AG04449 (cell line): Measurements from ENCODE around the gene PIWIL1.

Experiments used
- CTCF ChIA-PET: fragments of 350-600 bp; formaldehyde crosslinking; extraction: SDS; loops from one replicate; lab custom pipeline; 2021; ENCODE audit warnings: antibody characterized with exemption; lab: Yijun Ruan, JAX
- POLR2A ChIA-PET: fragments of 400-600, 350-600 bp; formaldehyde crosslinking; extraction: SDS; loops from one replicate; lab custom pipeline; 2020; ENCODE audit warnings: antibody characterized with exemption, inconsistent platforms; lab: Yijun Ruan, JAX
- DNase-seq: peaks from one replicate; pipeline ENCODE4 v3.0.0-alpha.2; 2010; ENCODE audit warnings: low read depth, low spot score
- H3K4me3 ChIP-seq: 2 replicates; pipeline ENCODE4 v1.5.1; 2011; ENCODE audit warnings: low read depth, mild to moderate bottlenecking, control low read depth, low read length
- TF ChIP-seq, protein P1 (sequence below): IDR thresholded peaks from one replicate; pipeline ENCODE4 v1.5.1; 2011; ENCODE audit warnings: mild to moderate bottlenecking, moderate library complexity, low read length, control low read depth, inconsistent platforms; ENCODE audit not compliant: insufficient read depth; ENCODE audit errors: missing control alignments

PIWIL1 gene

DNA sequence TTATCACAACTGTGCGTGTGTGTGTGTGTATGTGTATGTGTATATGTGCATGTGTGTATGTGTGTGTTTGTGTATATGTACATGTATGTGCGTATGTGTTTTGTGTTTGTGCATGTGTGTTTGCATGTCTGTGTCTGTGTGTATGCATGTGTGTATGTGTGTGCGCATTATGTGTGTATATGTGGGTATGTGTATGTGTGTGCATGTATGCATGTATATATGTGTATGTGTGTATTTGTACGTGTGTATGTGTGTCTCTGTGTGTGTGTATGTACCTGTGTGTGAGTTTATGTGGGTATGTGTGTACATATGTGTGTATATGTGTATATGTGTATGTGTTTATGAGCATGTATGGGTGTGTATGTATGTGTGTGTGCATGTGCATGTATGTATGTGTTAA, 37.6 kb upstream of the PIWIL1 start:
- DNase-seq = no peak
- no peak overlapping the region for H3K4me3 ChIP-seq
- TF ChIP-seq, protein P1, sequence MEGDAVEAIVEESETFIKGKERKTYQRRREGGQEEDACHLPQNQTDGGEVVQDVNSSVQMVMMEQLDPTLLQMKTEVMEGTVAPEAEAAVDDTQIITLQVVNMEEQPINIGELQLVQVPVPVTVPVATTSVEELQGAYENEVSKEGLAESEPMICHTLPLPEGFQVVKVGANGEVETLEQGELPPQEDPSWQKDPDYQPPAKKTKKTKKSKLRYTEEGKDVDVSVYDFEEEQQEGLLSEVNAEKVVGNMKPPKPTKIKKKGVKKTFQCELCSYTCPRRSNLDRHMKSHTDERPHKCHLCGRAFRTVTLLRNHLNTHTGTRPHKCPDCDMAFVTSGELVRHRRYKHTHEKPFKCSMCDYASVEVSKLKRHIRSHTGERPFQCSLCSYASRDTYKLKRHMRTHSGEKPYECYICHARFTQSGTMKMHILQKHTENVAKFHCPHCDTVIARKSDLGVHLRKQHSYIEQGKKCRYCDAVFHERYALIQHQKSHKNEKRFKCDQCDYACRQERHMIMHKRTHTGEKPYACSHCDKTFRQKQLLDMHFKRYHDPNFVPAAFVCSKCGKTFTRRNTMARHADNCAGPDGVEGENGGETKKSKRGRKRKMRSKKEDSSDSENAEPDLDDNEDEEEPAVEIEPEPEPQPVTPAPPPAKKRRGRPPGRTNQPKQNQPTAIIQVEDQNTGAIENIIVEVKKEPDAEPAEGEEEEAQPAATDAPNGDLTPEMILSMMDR = no peak
- ChIA-PET CTCF (no interaction called here), POLR2A (no interaction called here)

DNA sequence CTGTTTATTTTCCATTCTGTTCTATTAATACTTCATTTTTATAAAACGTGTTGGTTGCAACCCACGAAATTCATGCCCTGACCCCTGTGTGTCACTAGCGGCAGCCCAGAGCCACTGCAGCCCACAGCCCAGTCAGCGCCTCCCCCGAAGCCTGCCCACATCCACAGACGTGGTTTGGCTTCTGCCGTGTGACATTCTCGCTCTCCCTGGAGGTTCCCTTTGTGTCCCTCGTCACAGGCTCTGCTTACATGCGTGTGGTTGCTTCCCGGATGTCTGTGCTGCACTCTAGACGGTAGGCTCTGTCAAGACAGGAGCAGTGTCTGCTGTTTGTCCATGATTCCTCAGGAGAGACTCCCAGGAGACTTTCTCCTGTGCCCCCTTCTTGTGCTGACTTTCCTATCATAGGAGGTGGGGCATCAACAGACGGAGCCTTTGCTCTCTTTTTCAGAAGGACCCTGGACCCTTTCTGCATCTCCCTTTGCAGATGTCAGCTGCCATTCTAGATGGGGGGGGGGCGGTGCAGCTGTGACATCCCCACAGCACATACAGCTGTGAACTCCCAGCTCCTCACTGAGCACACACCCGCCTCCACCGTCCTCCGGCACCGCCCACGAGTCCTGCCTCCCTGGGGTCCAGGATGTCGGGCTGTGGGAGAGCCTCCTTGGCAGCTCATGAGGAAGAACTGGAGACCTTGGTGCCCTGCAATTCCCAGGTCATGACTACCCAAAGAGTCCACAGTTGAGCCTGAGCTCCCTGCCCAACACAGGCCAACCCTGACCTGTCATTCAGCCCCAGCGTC, 36.8 kb upstream of the PIWIL1 start:
- POLR2A ChIA-PET = no interaction called here
- CTCF ChIA-PET = no interaction called here
- no peak overlapping the region for H3K4me3 ChIP-seq
- TF ChIP-seq, protein P1 = no peak
- DNase-seq = no peak

DNA sequence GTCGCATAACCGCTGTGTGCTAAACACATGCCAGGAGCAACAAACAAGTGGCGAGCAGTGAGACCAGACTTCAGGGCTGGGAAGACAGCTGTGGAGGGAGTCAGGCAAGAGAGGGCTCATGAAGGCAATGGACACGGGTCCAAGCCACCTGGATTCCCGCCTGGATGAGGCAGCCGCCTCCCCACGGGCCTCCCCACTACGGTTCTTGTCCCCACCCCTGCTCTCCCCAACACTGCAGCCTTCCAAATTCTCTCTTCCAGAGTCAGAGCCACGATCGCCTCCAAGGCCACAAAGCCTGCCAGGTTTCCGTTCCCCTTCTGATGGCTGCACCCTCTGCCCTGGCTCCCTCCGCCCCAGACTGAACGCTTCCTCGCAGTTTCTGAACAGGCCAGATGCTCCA, 36.1 kb upstream of the PIWIL1 start:
- DNase-seq = no peak
- H3K4me3 ChIP-seq = no peak overlapping the region
- ChIA-PET POLR2A (no interaction called here), CTCF (no interaction called here)
- TF ChIP-seq, protein P1 = no peak

DNA sequence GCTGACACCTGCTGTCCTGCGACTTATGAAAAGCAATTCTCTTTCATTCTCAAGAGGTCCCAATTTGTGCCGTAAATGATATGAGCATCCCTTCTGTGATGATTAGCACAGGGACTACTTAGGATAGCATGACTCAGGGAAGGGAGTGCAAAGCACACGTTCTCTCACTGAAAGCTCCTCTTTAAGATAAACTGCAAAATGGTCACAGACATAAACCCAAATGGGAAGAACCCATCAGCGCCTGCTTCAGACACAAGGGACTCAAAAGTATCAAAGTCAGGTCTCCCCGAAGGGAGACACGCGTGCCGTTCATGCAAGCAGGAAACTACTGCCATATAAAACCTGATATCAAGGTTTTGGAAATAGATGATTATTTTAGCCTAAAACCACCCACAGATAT, 33.9 kb upstream of the PIWIL1 start:
- H3K4me3 ChIP-seq = no peak overlapping the region
- TF ChIP-seq, protein P1 = no peak
- ChIA-PET CTCF (no interaction called here), POLR2A (no interaction called here)
- DNase-seq = no peak

DNA sequence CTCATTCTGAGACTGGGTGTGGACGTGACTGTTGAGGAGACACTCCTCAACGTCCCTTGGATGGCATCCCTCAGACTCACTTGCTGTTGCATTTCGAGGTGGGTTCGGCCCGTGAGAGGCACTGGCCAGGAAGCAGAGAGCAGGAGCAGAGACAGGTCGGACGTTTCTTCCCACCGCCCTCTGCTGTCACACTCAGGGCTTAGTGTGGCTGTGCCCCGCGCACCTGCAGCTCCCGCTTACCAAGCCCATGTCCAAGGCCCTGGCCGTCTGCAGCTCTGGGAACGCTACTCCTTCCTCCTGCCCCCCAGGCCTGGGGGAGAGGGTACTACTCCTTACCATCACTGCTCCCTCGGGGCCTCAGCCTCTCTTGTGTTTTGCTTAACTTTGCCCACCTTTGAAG, 29.8 kb upstream of the PIWIL1 start:
- ChIA-PET CTCF (no interaction called here), POLR2A (no interaction called here)
- no peak overlapping the region for H3K4me3 ChIP-seq
- TF ChIP-seq, protein P1 = no peak
- DNase-seq = no peak

DNA sequence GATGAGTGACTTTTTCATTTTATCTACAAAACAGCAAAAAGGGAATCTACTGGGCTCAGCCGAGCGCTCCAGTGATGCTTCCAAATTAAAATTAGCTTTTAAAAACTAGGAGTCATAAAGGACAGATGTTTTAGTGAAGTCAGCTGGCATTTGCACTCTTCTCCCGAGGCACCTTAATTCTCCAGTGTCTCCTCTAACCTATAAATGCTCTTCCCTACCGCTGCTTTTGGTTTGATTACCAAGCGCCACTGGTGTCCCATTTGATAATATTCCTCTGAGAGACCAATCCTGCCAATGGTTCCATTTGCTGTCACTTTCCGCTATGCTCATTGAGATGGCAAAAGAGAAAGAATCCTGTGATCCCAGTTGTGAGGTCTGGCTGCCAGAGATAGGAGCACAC, 29.3 kb upstream of the PIWIL1 start:
- no peak overlapping the region for H3K4me3 ChIP-seq
- TF ChIP-seq, protein P1 = no peak
- ChIA-PET POLR2A (no interaction called here), CTCF (no interaction called here)
- no peak for DNase-seq
